ENCODE measurements around the gene CD226. TPM values are rescaled to one million over a fixed set of nuclear protein-coding genes. Genes with fewer than 3 reads are reported as not detected.

Gene CD226
- total and polyA plus RNA-seq, 10 of the 15 experiments (the other 5 are each of a cell fraction or from before 2014, with no cell fraction given), result 12.9 to 68.8 (median 47.3) TPM

- intact Hi-C loops (cut with micrococcal nuclease; ENCODE audit: unreplicated experiment), result no loop called here
- ATAC-seq, result no peak
- ChIA-PET RAD21 (ENCODE audit: unreplicated experiment) (no interaction called here), SMC1A (ENCODE audit: uncharacterized antibody, unreplicated experiment) (no interaction called here), CTCF (no interaction called here), POLR2A (interaction anchor here (0.6 kb wide), 1 partner anchor 228 kb away, joined by 3 read pairs; no protein-coding TSS in a partner anchor)
- H3K4me2 ChIP-seq (ENCODE audit: control insufficient read depth, insufficient read depth), result no peak overlapping the region
- H3K4me1 ChIP-seq (ENCODE audit: control insufficient read depth, insufficient read depth, low read length), result peaks cover 25% of the 10 kb centered on the region
- H3K27me3 ChIP-seq (replicated peaks in 1 of 2; ENCODE audit: control insufficient read depth in 2 of 2, insufficient read depth in 2 of 2, low read length in 1 of 2), result no peaks in the 10 kb centered on the region
- TF ChIP-seq CTCF (IDR thresholded peaks at IDR 0.05 in 2 of 3, conservative IDR thresholded peaks at IDR 0.05 in 1 of 3; ENCODE audit: control insufficient read depth in 2 of 3, extremely low read depth in 1 of 3, insufficient read depth in 1 of 3, low read depth in 3 of 3, low read length in 3 of 3) (peak in 2 of 3 experiments; percentile 16 to 19; a peak in 1 of 6 replicates), RBBP5 (conservative IDR thresholded peaks at IDR 0.05) (no peak)
- H3K9me3 ChIP-seq (replicated peaks; ENCODE audit: control insufficient read depth, insufficient read depth, low read length), result no peaks in the 10 kb centered on the region; the same call in 2 of the 3 replicates
- H3K4me3 ChIP-seq, result no peak overlapping the region
- H4K20me1 ChIP-seq (ENCODE audit: control insufficient read depth, insufficient read depth), result no peaks in the 10 kb centered on the region
- H2AFZ ChIP-seq (ENCODE audit: control insufficient read depth, low read depth, low read length), result no peak overlapping the region
- H3K36me3 ChIP-seq (ENCODE audit: control insufficient read depth in 2 of 2, insufficient read depth in 2 of 2, low read length in 1 of 2), result peaks cover 0 to 8% of the 10 kb centered on the region in 2 experiments; a peak in 3 of 4 replicates
- H3K9ac ChIP-seq (ENCODE audit: control insufficient read depth, insufficient read depth, low read length), result no peak overlapping the region
- no peak overlapping the region for H3K27ac ChIP-seq (ENCODE audit: control insufficient read depth, insufficient read depth)
- FAIRE-seq, result no peak
- DNase-seq (ENCODE audit: low read depth, low spot score), result no peak
- in situ Hi-C loops (cut with MboI), result no loop called here
- 63% methylated on average over 2 of the region's 2 CpGs for WGBS (ENCODE audit: insufficient coverage, insufficient replicate concordance, low lambda C conversion rate, missing lambda C conversion rate)
- no TSS peak for BruUV-seq (replicated peaks)
- H3K79me2 ChIP-seq (ENCODE audit: control insufficient read depth, insufficient read depth, low read length), result peaks cover 14% of the 10 kb centered on the region
Measured at GRCh38 chr18:69900941-69901340, 46.7 kb downstream of the CD226 start.
